Activated naive CD4-positive, alpha-beta T cell treated with anti-CD3 and anti-CD28 coated beads for 36 hours (primary cell): ENCODE measurements around the gene ASS1. TPM values are rescaled to one million over a fixed set of nuclear protein-coding genes. Genes with fewer than 3 reads are reported as not detected.

Experiments
- CTCF ChIA-PET: fragments of 350-600 bp; sonication (Branson Sonifier 250); formaldehyde crosslinking; loops from one replicate; lab custom pipeline; 2021; ENCODE audit warnings: antibody characterized with exemption; lab: Charles Lee
- DNase-seq: peaks from one replicate; pipeline ENCODE4 v3.0.0-alpha.2; 2020
- H3K27ac Mint-ChIP-seq: one replicate; pipeline ENCODE4 v1.8.0; 2021; ENCODE audit warnings: mild to moderate bottlenecking, mixed read lengths
- H3K27me3 Mint-ChIP-seq: one replicate; pipeline ENCODE4 v1.8.0; 2021; ENCODE audit warnings: low read depth, mixed read lengths
- H3K36me3 Mint-ChIP-seq: one replicate; pipeline ENCODE4 v1.8.0; 2021; ENCODE audit warnings: low read depth, mixed read lengths
- H3K4me1 Mint-ChIP-seq: one replicate; pipeline ENCODE4 v1.8.0; 2021; ENCODE audit warnings: low read depth, mixed read lengths
- H3K4me3 Mint-ChIP-seq: one replicate; pipeline ENCODE4 v1.8.0; 2021; ENCODE audit warnings: mild to moderate bottlenecking, moderate library complexity, mixed read lengths
- H3K9me3 Mint-ChIP-seq: one replicate; pipeline ENCODE4 v1.8.0; 2021; ENCODE audit warnings: mixed read lengths
- intact Hi-C: fragments of 100-400 bp; cut with micrococcal nuclease; formaldehyde crosslinking; loops from one replicate; pipeline ENCODE4 v1.15.1; 2023
- total RNA-seq, 2 experiments: library from RNA; stranded (reverse); gene quantifications; one replicate each; pipeline ENCODE4 v1.2.3, GENCODE V29; 2021

Gene ASS1
- total RNA-seq, 2 experiments from 2014 or later, result 12.4 to 14.3 TPM

- no peak for DNase-seq
- Mint-ChIP-seq H3K36me3 (no peaks in the 10 kb centered on the region), H3K27me3 (peaks cover 12% of the 10 kb centered on the region), H3K4me1 (peaks cover 4% of the 10 kb centered on the region), H3K9me3 (no peaks in the 10 kb centered on the region), H3K27ac (no peak overlapping the region), H3K4me3 (no peak overlapping the region)
- CTCF ChIA-PET, result interaction anchor here (1.3 kb wide), 1 partner anchor 208 kb away, joined by 4 read pairs; no protein-coding TSS in a partner anchor
- intact Hi-C loops, result no loop called here
Measured at GRCh38 chr9:130474106-130474505, 29.3 kb downstream of the ASS1 start.

GRCh38 chr9:130476151-130476730 is 31.5 kb downstream of the ASS1 start:
- peaks cover 8% of the 10 kb centered on the region for H3K27me3 Mint-ChIP-seq
- H3K9me3 Mint-ChIP-seq, result no peaks in the 10 kb centered on the region
- no peak for DNase-seq
- no peak overlapping the region for H3K27ac Mint-ChIP-seq
- CTCF ChIA-PET, result no interaction called here
- H3K4me1 Mint-ChIP-seq, result peaks cover 4% of the 10 kb centered on the region
- no peak overlapping the region for H3K4me3 Mint-ChIP-seq
- intact Hi-C loops, result no loop called here
- no peaks in the 10 kb centered on the region for H3K36me3 Mint-ChIP-seq

- intact Hi-C loops, result no loop called here
- CTCF ChIA-PET, result no interaction called here
Measured at GRCh38 chr9:130477564-130477963, 32.8 kb downstream of the ASS1 start.

GRCh38 chr9:130478152-130478551 is 33.4 kb downstream of the ASS1 start:
- CTCF ChIA-PET, result no interaction called here
- Mint-ChIP-seq H3K36me3 (no peaks in the 10 kb centered on the region), H3K4me1 (peaks cover 4% of the 10 kb centered on the region), H3K4me3 (no peak overlapping the region), H3K27ac (no peak overlapping the region), H3K9me3 (no peaks in the 10 kb centered on the region), H3K27me3 (peaks cover 8% of the 10 kb centered on the region)
- intact Hi-C loops, result no loop called here
- DNase-seq, result no peak

More at GRCh38 chr9:130477564-130477963, 32.8 kb downstream of the ASS1 start:
- Mint-ChIP-seq H3K4me3 (no peak overlapping the region), H3K9me3 (no peaks in the 10 kb centered on the region), H3K27me3 (peaks cover 3% of the 10 kb centered on the region), H3K4me1 (peaks cover 4% of the 10 kb centered on the region), H3K36me3 (no peaks in the 10 kb centered on the region), H3K27ac (no peak overlapping the region)
- DNase-seq, result no peak

GRCh38 chr9:130478736-130479575 is 34.2 kb downstream of the ASS1 start:
- CTCF ChIA-PET, result interaction anchor here (0.6 kb wide), 1 partner anchor 224 kb away, joined by 3 read pairs; no protein-coding TSS in a partner anchor
- intact Hi-C loops, result no loop called here
- no peaks in the 10 kb centered on the region for H3K36me3 Mint-ChIP-seq
- no peak for DNase-seq
- no peaks in the 10 kb centered on the region for H3K9me3 Mint-ChIP-seq
- no peak overlapping the region for H3K27ac Mint-ChIP-seq
- H3K4me1 Mint-ChIP-seq, result peaks cover 4% of the 10 kb centered on the region
- H3K4me3 Mint-ChIP-seq, result no peak overlapping the region
- peaks cover 14% of the 10 kb centered on the region for H3K27me3 Mint-ChIP-seq

GRCh38 chr9:130479587-130479986 is 34.8 kb downstream of the ASS1 start:
- Mint-ChIP-seq H3K4me3 (no peak overlapping the region), H3K36me3 (no peaks in the 10 kb centered on the region), H3K4me1 (no peaks in the 10 kb centered on the region), H3K27ac (no peak overlapping the region), H3K27me3 (peaks cover 17% of the 10 kb centered on the region), H3K9me3 (no peaks in the 10 kb centered on the region)
- intact Hi-C loops, result no loop called here
- DNase-seq, result no peak
- CTCF ChIA-PET, result no interaction called here

GRCh38 chr9:130480673-130481072 is 35.9 kb downstream of the ASS1 start:
- no peaks in the 10 kb centered on the region for H3K4me1 Mint-ChIP-seq
- peaks cover 20% of the 10 kb centered on the region for H3K27me3 Mint-ChIP-seq
- no peak overlapping the region for H3K27ac Mint-ChIP-seq
- DNase-seq, result no peak
- CTCF ChIA-PET, result no interaction called here
- H3K36me3 Mint-ChIP-seq, result no peaks in the 10 kb centered on the region
- no peak overlapping the region for H3K4me3 Mint-ChIP-seq
- no peaks in the 10 kb centered on the region for H3K9me3 Mint-ChIP-seq
- intact Hi-C loops, result no loop called here

- Mint-ChIP-seq H3K4me1 (no peaks in the 10 kb centered on the region), H3K4me3 (no peak overlapping the region), H3K36me3 (no peaks in the 10 kb centered on the region), H3K9me3 (no peaks in the 10 kb centered on the region), H3K27ac (no peak overlapping the region), H3K27me3 (peaks cover 21% of the 10 kb centered on the region)
- CTCF ChIA-PET, result no interaction called here
- intact Hi-C loops, result no loop called here
- DNase-seq, result no peak
Measured at GRCh38 chr9:130482463-130482862, 37.7 kb downstream of the ASS1 start.

GRCh38 chr9:130483371-130483971 is 38.7 kb downstream of the ASS1 start:
- CTCF ChIA-PET, result no interaction called here
- no peak for DNase-seq
- no peak overlapping the region for H3K27ac Mint-ChIP-seq
- H3K4me3 Mint-ChIP-seq, result no peak overlapping the region
- H3K36me3 Mint-ChIP-seq, result no peaks in the 10 kb centered on the region
- peaks cover 21% of the 10 kb centered on the region for H3K27me3 Mint-ChIP-seq
- intact Hi-C loops, result no loop called here
- no peaks in the 10 kb centered on the region for H3K4me1 Mint-ChIP-seq
- no peaks in the 10 kb centered on the region for H3K9me3 Mint-ChIP-seq

GRCh38 chr9:130484362-130485072 is 39.8 kb downstream of the ASS1 start:
- no peaks in the 10 kb centered on the region for H3K9me3 Mint-ChIP-seq
- H3K36me3 Mint-ChIP-seq, result no peaks in the 10 kb centered on the region
- H3K27me3 Mint-ChIP-seq, result peaks cover 21% of the 10 kb centered on the region
- CTCF ChIA-PET, result interaction anchor here (1.3 kb wide), 1 partner anchor 198 kb away, joined by 3 read pairs; no protein-coding TSS in a partner anchor
- no peaks in the 10 kb centered on the region for H3K4me1 Mint-ChIP-seq
- intact Hi-C loops, result no loop called here
- H3K4me3 Mint-ChIP-seq, result no peak overlapping the region
- no peak overlapping the region for H3K27ac Mint-ChIP-seq
- no peak for DNase-seq

- no peaks in the 10 kb centered on the region for H3K9me3 Mint-ChIP-seq
- CTCF ChIA-PET, result no interaction called here
Measured at GRCh38 chr9:130486103-130486502, 41.3 kb downstream of the ASS1 start.

GRCh38 chr9:130487500-130487899 is 42.7 kb downstream of the ASS1 start:
- Mint-ChIP-seq H3K36me3 (no peaks in the 10 kb centered on the region), H3K27me3 (peaks cover 21% of the 10 kb centered on the region), H3K4me3 (no peak overlapping the region), H3K9me3 (no peaks in the 10 kb centered on the region), H3K27ac (no peak overlapping the region), H3K4me1 (no peaks in the 10 kb centered on the region)
- CTCF ChIA-PET, result no interaction called here
- DNase-seq, result no peak
- intact Hi-C loops, result no loop called here

More at GRCh38 chr9:130486103-130486502, 41.3 kb downstream of the ASS1 start:
- Mint-ChIP-seq H3K36me3 (no peaks in the 10 kb centered on the region), H3K4me3 (no peak overlapping the region), H3K4me1 (no peaks in the 10 kb centered on the region), H3K27ac (no peak overlapping the region), H3K27me3 (peaks cover 21% of the 10 kb centered on the region)
- DNase-seq, result no peak
- intact Hi-C loops, result no loop called here
